ENCODE results near the gene FAM185A.
"Not testable (repeated sequence)": the region's sequence is repeated elsewhere in the genome, so short reads cannot be mapped to it uniquely, and the experiment has no call there.

The FAM185A gene

DNA sequence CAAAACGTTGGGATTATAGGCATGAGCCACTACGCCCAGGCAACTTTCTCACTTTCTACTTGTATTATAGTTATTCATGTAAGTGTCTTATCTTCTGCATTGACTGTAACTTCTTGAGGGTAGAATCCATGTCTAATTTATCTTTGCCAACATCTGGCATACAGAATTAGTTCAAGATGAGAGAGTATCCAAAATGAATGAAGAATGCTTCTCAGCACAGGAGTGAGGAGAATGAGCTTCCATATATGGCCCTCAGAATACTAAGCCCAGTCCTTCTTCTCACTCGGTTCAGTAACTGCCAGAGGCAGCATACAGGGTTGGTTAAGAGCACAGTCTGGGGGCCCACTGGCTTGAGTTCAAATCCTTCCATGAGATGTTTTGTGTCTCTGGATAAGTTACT is 89.0 kb downstream of the FAM185A start:
- DNase-seq (ENCODE audit: low read depth in 1 of 2, low spot score in 1 of 2): no peak
- Histone ChIP-seq H3K27me3 (ENCODE audit: insufficient read depth, poor library complexity, severe bottlenecking) (no peaks in the 10 kb centered on the region), H3K27ac (replicated peaks) (no peak overlapping the region), H3K4me3 (replicated peaks; ENCODE audit: insufficient read depth, low read length) (no peak overlapping the region)
- TF ChIP-seq POLR2AphosphoS5 (IDR thresholded peaks at IDR 0.05; ENCODE audit: low read depth) (no peak), GABPA (IDR thresholded peaks at IDR 0.05; ENCODE audit: low read depth) (no peak)
- TF ChIP-seq, protein P1, sequence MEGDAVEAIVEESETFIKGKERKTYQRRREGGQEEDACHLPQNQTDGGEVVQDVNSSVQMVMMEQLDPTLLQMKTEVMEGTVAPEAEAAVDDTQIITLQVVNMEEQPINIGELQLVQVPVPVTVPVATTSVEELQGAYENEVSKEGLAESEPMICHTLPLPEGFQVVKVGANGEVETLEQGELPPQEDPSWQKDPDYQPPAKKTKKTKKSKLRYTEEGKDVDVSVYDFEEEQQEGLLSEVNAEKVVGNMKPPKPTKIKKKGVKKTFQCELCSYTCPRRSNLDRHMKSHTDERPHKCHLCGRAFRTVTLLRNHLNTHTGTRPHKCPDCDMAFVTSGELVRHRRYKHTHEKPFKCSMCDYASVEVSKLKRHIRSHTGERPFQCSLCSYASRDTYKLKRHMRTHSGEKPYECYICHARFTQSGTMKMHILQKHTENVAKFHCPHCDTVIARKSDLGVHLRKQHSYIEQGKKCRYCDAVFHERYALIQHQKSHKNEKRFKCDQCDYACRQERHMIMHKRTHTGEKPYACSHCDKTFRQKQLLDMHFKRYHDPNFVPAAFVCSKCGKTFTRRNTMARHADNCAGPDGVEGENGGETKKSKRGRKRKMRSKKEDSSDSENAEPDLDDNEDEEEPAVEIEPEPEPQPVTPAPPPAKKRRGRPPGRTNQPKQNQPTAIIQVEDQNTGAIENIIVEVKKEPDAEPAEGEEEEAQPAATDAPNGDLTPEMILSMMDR (IDR thresholded peaks at IDR 0.05; ENCODE audit: insufficient read depth, low read length): no peak
- TF ChIP-seq, protein P2, sequence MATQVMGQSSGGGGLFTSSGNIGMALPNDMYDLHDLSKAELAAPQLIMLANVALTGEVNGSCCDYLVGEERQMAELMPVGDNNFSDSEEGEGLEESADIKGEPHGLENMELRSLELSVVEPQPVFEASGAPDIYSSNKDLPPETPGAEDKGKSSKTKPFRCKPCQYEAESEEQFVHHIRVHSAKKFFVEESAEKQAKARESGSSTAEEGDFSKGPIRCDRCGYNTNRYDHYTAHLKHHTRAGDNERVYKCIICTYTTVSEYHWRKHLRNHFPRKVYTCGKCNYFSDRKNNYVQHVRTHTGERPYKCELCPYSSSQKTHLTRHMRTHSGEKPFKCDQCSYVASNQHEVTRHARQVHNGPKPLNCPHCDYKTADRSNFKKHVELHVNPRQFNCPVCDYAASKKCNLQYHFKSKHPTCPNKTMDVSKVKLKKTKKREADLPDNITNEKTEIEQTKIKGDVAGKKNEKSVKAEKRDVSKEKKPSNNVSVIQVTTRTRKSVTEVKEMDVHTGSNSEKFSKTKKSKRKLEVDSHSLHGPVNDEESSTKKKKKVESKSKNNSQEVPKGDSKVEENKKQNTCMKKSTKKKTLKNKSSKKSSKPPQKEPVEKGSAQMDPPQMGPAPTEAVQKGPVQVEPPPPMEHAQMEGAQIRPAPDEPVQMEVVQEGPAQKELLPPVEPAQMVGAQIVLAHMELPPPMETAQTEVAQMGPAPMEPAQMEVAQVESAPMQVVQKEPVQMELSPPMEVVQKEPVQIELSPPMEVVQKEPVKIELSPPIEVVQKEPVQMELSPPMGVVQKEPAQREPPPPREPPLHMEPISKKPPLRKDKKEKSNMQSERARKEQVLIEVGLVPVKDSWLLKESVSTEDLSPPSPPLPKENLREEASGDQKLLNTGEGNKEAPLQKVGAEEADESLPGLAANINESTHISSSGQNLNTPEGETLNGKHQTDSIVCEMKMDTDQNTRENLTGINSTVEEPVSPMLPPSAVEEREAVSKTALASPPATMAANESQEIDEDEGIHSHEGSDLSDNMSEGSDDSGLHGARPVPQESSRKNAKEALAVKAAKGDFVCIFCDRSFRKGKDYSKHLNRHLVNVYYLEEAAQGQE (IDR thresholded peaks at IDR 0.05; ENCODE audit: insufficient replicate concordance, low read depth): no peak

DNA sequence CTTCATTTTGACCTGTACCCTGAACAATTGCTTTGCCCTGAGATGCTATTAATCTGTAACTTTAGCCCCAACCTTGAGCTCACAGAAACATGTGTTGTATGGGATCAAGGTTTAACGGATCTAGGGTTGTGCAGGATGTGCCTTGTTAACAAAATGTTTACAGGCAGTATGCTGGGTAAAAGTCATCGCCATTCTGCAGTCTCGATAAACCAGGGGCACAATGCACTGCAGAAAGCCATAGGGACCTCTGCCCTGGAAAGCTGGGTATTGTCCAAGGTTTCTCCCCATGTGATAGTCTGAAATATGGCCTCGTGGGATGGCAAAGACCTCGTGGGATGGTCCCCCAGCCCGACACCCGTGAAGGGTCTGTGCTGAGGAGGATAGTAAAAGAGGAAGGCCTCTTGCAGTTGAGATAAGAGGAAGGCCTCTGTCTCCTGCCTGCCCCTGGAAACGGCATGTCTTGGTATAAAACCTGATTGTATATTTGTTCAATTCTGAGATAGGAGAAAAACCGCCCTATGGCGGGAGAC is 89.8 kb downstream of the FAM185A start:
- H3K27me3 ChIP-seq (ENCODE audit: insufficient read depth, poor library complexity, severe bottlenecking); H3K4me3 ChIP-seq (replicated peaks; ENCODE audit: insufficient read depth, low read length); DNase-seq (ENCODE audit: low read depth in 1 of 2, low spot score in 1 of 2); H3K27ac ChIP-seq (replicated peaks): not testable (repeated sequence)

DNA sequence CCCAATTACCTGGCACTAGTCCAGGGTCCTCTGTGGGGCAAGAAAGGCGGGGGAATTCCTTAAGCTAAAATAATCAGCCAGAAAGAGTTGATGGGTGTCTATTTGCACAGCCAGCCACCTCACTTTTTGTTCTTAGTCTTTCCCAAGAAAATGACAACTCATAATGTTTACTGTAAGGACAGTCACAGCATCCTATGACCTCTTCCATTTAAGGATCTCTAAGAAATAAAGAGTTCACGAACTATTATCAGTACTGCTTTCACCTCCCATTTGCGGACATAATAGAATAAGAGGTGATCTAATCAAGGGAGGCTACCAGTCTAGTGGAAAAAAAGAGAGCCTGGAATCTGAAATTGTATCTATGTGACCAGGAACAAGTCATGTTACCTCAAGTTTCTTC is 91.6 kb downstream of the FAM185A start:
- TF ChIP-seq, protein P1 (IDR thresholded peaks at IDR 0.05; ENCODE audit: insufficient read depth, low read length): no peak
- TF ChIP-seq, protein P2 (IDR thresholded peaks at IDR 0.05; ENCODE audit: insufficient replicate concordance, low read depth): no peak
- TF ChIP-seq POLR2AphosphoS5 (IDR thresholded peaks at IDR 0.05; ENCODE audit: low read depth) (no peak), SPI1 (IDR thresholded peaks at IDR 0.05; ENCODE audit: borderline replicate concordance, low read depth) (no peak), GABPA (IDR thresholded peaks at IDR 0.05; ENCODE audit: low read depth) (no peak)
- DNase-seq (ENCODE audit: low read depth in 1 of 2, low spot score in 1 of 2): no peak
- H3K27ac ChIP-seq (replicated peaks): no peak overlapping the region
- no peak overlapping the region for H3K4me3 ChIP-seq (replicated peaks; ENCODE audit: insufficient read depth, low read length)
- H3K27me3 ChIP-seq (ENCODE audit: insufficient read depth, poor library complexity, severe bottlenecking): no peaks in the 10 kb centered on the region

DNA sequence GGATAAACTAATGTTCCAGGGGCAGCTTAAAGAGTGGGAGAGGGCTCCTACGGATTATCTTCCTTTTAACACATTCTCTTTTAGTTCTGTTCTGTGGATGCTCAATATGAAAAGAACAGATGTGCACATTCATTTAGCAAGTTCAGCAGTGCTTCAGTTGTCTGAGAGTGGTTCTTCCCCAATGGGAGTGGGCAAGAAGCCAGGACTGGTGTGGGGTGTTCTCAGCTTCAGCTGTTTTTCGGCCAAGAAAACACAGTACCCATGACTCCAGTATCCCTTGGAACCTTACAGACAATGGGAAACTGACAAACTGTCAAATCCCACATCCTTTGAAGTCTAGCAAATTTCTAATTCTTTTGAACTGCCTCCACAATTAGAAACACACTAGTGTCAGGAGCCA is 92.5 kb downstream of the FAM185A start:
- Histone ChIP-seq H3K4me3 (replicated peaks; ENCODE audit: insufficient read depth, low read length) (no peak overlapping the region), H3K27me3 (ENCODE audit: insufficient read depth, poor library complexity, severe bottlenecking) (no peaks in the 10 kb centered on the region), H3K27ac (replicated peaks) (no peak overlapping the region)
- DNase-seq (ENCODE audit: low read depth in 1 of 2, low spot score in 1 of 2): no peak
- TF ChIP-seq, protein P2 (IDR thresholded peaks at IDR 0.05; ENCODE audit: insufficient replicate concordance, low read depth): no peak
